AG04450 (cell line): ENCODE data around the gene NUP98. TPM values are rescaled to one million over a fixed set of nuclear protein-coding genes. Genes with fewer than 3 reads are reported as not detected.

ENCODE experiments used
- CTCF ChIA-PET: fragments of 300-600, 350-600 bp; formaldehyde crosslinking; extraction: SDS; loops from one replicate; lab custom pipeline; 2022; ENCODE audit warnings: antibody characterized with exemption, inconsistent platforms; lab: Charles Lee
- POLR2A ChIA-PET: fragments of 350-600 bp; formaldehyde crosslinking; extraction: SDS; loops from one replicate; lab custom pipeline; 2021; ENCODE audit warnings: antibody characterized with exemption, inconsistent platforms; lab: Yijun Ruan, JAX
- DNase-seq: peaks from one replicate; pipeline ENCODE4 v3.0.0-alpha.2; 2011; ENCODE audit warnings: low read depth, low spot score
- H3K27ac ChIP-seq: one replicate; pipeline ENCODE4 v1.5.1; 2012; ENCODE audit warnings: low read depth, low read length, control low read depth
- H3K27me3 ChIP-seq: one replicate; pipeline ENCODE4 v1.6.0; 2012; ENCODE audit warnings: low read length; ENCODE audit not compliant: control insufficient read depth, insufficient read depth
- H3K4me3 ChIP-seq: 2 replicates; pipeline ENCODE4 v1.5.1; 2011; ENCODE audit warnings: mild to moderate bottlenecking, low read depth, low read length, control low read depth
- H3K9me3 ChIP-seq: 2 replicates; pipeline ENCODE4 v1.5.1; 2012; ENCODE audit warnings: low read length; ENCODE audit not compliant: control insufficient read depth, insufficient read depth
- CTCF ChIP-seq: IDR thresholded peaks from 2 replicates; pipeline ENCODE4 v1.5.1; 2011; ENCODE audit warnings: low read depth, low read length, control low read depth, inconsistent platforms
- polyA plus RNA-seq: library from polyadenylated mRNA; depleted of rRNA; stranded (reverse); fragments of >200 nt; gene quantifications from 2 replicates; pipeline ENCODE4 v1.2.3, GENCODE V29; 2011

Gene NUP98
- polyA plus RNA-seq, 1 experiment, result 90.7 TPM

GRCh38 chr11:3723014-3723708 is 74.2 kb downstream of the NUP98 start:
- no peak overlapping the region for H3K4me3 ChIP-seq
- CTCF ChIA-PET, result interaction anchor here (1.0 to 1.8 kb wide), 2 partner anchors 12 to 25 kb away, joined by 4 read pairs; no protein-coding TSS in a partner anchor
- no peaks in the 10 kb centered on the region for H3K27me3 ChIP-seq
- DNase-seq, result peak; percentile 97
- POLR2A ChIA-PET, result no interaction called here
- no peak overlapping the region for H3K27ac ChIP-seq
- H3K9me3 ChIP-seq, result no peaks in the 10 kb centered on the region
- TF ChIP-seq CTCF, result no peak

GRCh38 chr11:3722100-3722499 is 75.3 kb downstream of the NUP98 start:
- Histone ChIP-seq H3K9me3 (no peaks in the 10 kb centered on the region), H3K4me3 (no peak overlapping the region), H3K27me3 (no peaks in the 10 kb centered on the region), H3K27ac (peak overlapping the region; percentile 94)
- TF ChIP-seq CTCF, result no peak
- POLR2A ChIA-PET, result no interaction called here
- CTCF ChIA-PET, result interaction anchor here (0.7 to 1.0 kb wide), 2 partner anchors 26 to 57 kb away, joined by 4 read pairs; no protein-coding TSS in a partner anchor
- DNase-seq, result no peak

GRCh38 chr11:3720997-3721396 is 76.4 kb downstream of the NUP98 start:
- POLR2A ChIA-PET, result no interaction called here
- DNase-seq, result no peak
- Histone ChIP-seq H3K27ac (no peak overlapping the region), H3K9me3 (no peaks in the 10 kb centered on the region), H3K4me3 (no peak overlapping the region), H3K27me3 (no peaks in the 10 kb centered on the region)
- CTCF ChIA-PET, result interaction anchor here (0.6 to 1.2 kb wide), 2 partner anchors 18 to 352 kb away, joined by 3 read pairs; no protein-coding TSS in a partner anchor
- no peak for TF ChIP-seq CTCF

GRCh38 chr11:3712274-3712673 is 85.1 kb downstream of the NUP98 start:
- Histone ChIP-seq H3K27ac (no peak overlapping the region), H3K4me3 (no peak overlapping the region), H3K9me3 (no peaks in the 10 kb centered on the region), H3K27me3 (no peaks in the 10 kb centered on the region)
- TF ChIP-seq CTCF, result no peak
- ChIA-PET POLR2A (no interaction called here), CTCF (no interaction called here)
- no peak for DNase-seq

GRCh38 chr11:3710485-3711259 is 86.7 kb downstream of the NUP98 start:
- Histone ChIP-seq H3K4me3 (no peak overlapping the region), H3K27me3 (no peaks in the 10 kb centered on the region), H3K9me3 (no peaks in the 10 kb centered on the region), H3K27ac (peak overlapping the region; percentile 41)
- TF ChIP-seq CTCF, result no peak
- no peak for DNase-seq
- POLR2A ChIA-PET, result no interaction called here
- CTCF ChIA-PET, result interaction anchor here (0.7 kb wide), 1 partner anchor 720 kb away, joined by 3 read pairs; no protein-coding TSS in a partner anchor
